KMS-11 (cell line): Measurements from ENCODE around the gene SSX7.
"Not testable (repeated sequence)": the region's sequence is repeated elsewhere in the genome, so short reads cannot be mapped to it uniquely, and the experiment has no call there.

Experiments
- H2AFZ ChIP-seq: fragments of 200-600 bp; sonication (generic); 2 replicates; pipeline ENCODE4 v1.6.1; 2016; ENCODE audit warnings: antibody characterized with exemption, mixed run types, low read depth
- H3K27ac ChIP-seq: fragments of 200-600 bp; sonication (generic); 2 replicates; pipeline ENCODE4 v1.6.1; 2016; ENCODE audit warnings: mild to moderate bottlenecking, mixed run types
- H3K27me3 ChIP-seq: fragments of 200-600 bp; sonication (generic); 2 replicates; pipeline ENCODE4 v1.6.1; 2017; ENCODE audit warnings: mild to moderate bottlenecking, low read depth, mixed run types, moderate library complexity; ENCODE audit not compliant: insufficient read depth
- H3K36me3 ChIP-seq: fragments of 200-600 bp; sonication (generic); 2 replicates; pipeline ENCODE4 v1.6.1; 2017; ENCODE audit warnings: mild to moderate bottlenecking, mixed run types; ENCODE audit not compliant: insufficient read depth
- H3K4me1 ChIP-seq: fragments of 200-600 bp; sonication (generic); 2 replicates; pipeline ENCODE4 v1.6.1; 2016; ENCODE audit warnings: mild to moderate bottlenecking, low read depth, mixed run types; ENCODE audit not compliant: poor library complexity, severe bottlenecking
- H3K4me2 ChIP-seq: fragments of 200-600 bp; sonication (generic); 2 replicates; pipeline ENCODE4 v1.7.0; 2016; ENCODE audit warnings: mild to moderate bottlenecking, mixed run types
- H3K4me3 ChIP-seq: fragments of 200-600 bp; sonication (generic); IDR thresholded peaks from 2 replicates; pipeline ENCODE4 v1.6.1; 2017; ENCODE audit warnings: low read depth, low read length, mixed read lengths; ENCODE audit not compliant: insufficient read depth
- H3K79me2 ChIP-seq: fragments of 200-600 bp; sonication (generic); 2 replicates; pipeline ENCODE4 v1.6.1; 2016; ENCODE audit warnings: low read depth, mixed run types; ENCODE audit not compliant: insufficient read depth
- H3K9ac ChIP-seq: fragments of 200-600 bp; sonication (generic); 2 replicates; pipeline ENCODE4 v1.6.1; 2016; ENCODE audit warnings: mild to moderate bottlenecking, mixed run types
- H4K20me1 ChIP-seq: fragments of 200-600 bp; sonication (generic); 2 replicates; pipeline ENCODE4 v1.6.1; 2016; ENCODE audit warnings: mild to moderate bottlenecking, mixed run types; ENCODE audit not compliant: insufficient read depth

The SSX7 gene

GRCh38 chrX:52654800-52655199, at the start of gene SSX7:
Gene SSX7 (minus strand): TSS chrX:52654900. CDS start chrX:52653472, 1,428 bp downstream.
- H3K4me2 ChIP-seq, H3K4me3 ChIP-seq, H2AFZ ChIP-seq, H3K36me3 ChIP-seq, H3K79me2 ChIP-seq, H3K9ac ChIP-seq, H3K4me1 ChIP-seq, H3K27ac ChIP-seq, H4K20me1 ChIP-seq, H3K27me3 ChIP-seq: not testable (repeated sequence)

- not testable (repeated sequence) for H3K4me2 ChIP-seq, H3K27ac ChIP-seq, H3K9ac ChIP-seq, H4K20me1 ChIP-seq, H3K27me3 ChIP-seq, H3K4me3 ChIP-seq, H3K79me2 ChIP-seq, H2AFZ ChIP-seq, H3K36me3 ChIP-seq, H3K4me1 ChIP-seq
Measured at GRCh38 chrX:52692034-52692433, 37.3 kb upstream of the SSX7 start.

- H3K36me3 ChIP-seq, H3K27me3 ChIP-seq, H3K4me1 ChIP-seq, H3K9ac ChIP-seq, H3K79me2 ChIP-seq, H3K4me2 ChIP-seq, H4K20me1 ChIP-seq, H3K27ac ChIP-seq, H3K4me3 ChIP-seq, H2AFZ ChIP-seq: not testable (repeated sequence)
Measured at GRCh38 chrX:52662218-52662617, 7.5 kb upstream of the SSX7 start.

GRCh38 chrX:52655475-52655874, 775 bp upstream of the SSX7 start:
- not testable (repeated sequence) for H3K9ac ChIP-seq, H3K79me2 ChIP-seq, H3K27me3 ChIP-seq, H4K20me1 ChIP-seq, H3K36me3 ChIP-seq, H3K4me1 ChIP-seq, H3K4me2 ChIP-seq, H3K4me3 ChIP-seq, H3K27ac ChIP-seq, H2AFZ ChIP-seq

- H3K4me2 ChIP-seq, H3K9ac ChIP-seq, H4K20me1 ChIP-seq, H3K27me3 ChIP-seq, H3K4me3 ChIP-seq, H3K4me1 ChIP-seq, H3K27ac ChIP-seq, H3K79me2 ChIP-seq, H3K36me3 ChIP-seq, H2AFZ ChIP-seq: not testable (repeated sequence)
Measured at GRCh38 chrX:52650676-52651075, 4.0 kb downstream of the SSX7 start.

GRCh38 chrX:52648956-52649355, 5.7 kb downstream of the SSX7 start:
- not testable (repeated sequence) for H4K20me1 ChIP-seq, H3K9ac ChIP-seq, H3K27ac ChIP-seq, H2AFZ ChIP-seq, H3K4me3 ChIP-seq, H3K36me3 ChIP-seq, H3K4me1 ChIP-seq, H3K79me2 ChIP-seq, H3K27me3 ChIP-seq, H3K4me2 ChIP-seq

- not testable (repeated sequence) for H4K20me1 ChIP-seq, H3K4me1 ChIP-seq, H3K9ac ChIP-seq, H3K4me2 ChIP-seq, H3K27ac ChIP-seq, H3K36me3 ChIP-seq, H3K27me3 ChIP-seq, H2AFZ ChIP-seq, H3K4me3 ChIP-seq, H3K79me2 ChIP-seq
Measured at GRCh38 chrX:52628483-52628882, 26.2 kb downstream of the SSX7 start.

GRCh38 chrX:52620661-52621060, 34.0 kb downstream of the SSX7 start:
- not testable (repeated sequence) for H3K4me1 ChIP-seq, H3K27ac ChIP-seq, H3K36me3 ChIP-seq, H3K27me3 ChIP-seq, H3K9ac ChIP-seq, H4K20me1 ChIP-seq, H3K79me2 ChIP-seq, H3K4me2 ChIP-seq, H3K4me3 ChIP-seq, H2AFZ ChIP-seq
